Measurements from ENCODE around the gene GALNT17.

GRCh38 chr7:71665716-71666115 lies 533.8 kb downstream of the GALNT17 start:
- no peak for TF ChIP-seq FOXM1 (IDR thresholded peaks at IDR 0.05; ENCODE audit: borderline replicate concordance)
- no peak for TF ChIP-seq SP1 (IDR thresholded peaks at IDR 0.05)
- TF ChIP-seq CTBP1 (IDR thresholded peaks at IDR 0.05; ENCODE audit: borderline replicate concordance), result no peak
- TF ChIP-seq PKNOX1 (IDR thresholded peaks at IDR 0.05), result no peak
- no peak for TF ChIP-seq LEF1 (IDR thresholded peaks at IDR 0.05; ENCODE audit: borderline replicate concordance)
- TF ChIP-seq SUZ12 (IDR thresholded peaks at IDR 0.05), result no peak
- no peak for TF ChIP-seq TARDBP (IDR thresholded peaks at IDR 0.05)
- TF ChIP-seq FOXA1 (IDR thresholded peaks at IDR 0.05), result no peak
- no peak for TF ChIP-seq NFRKB (IDR thresholded peaks at IDR 0.05)
